ENCODE measurements around the gene SLC19A1. TPM values are rescaled to one million over a fixed set of nuclear protein-coding genes. Genes with fewer than 3 reads are reported as not detected.

Gene SLC19A1
- total RNA-seq, 1 donor from 2014 or later = 36.8 TPM

DNA sequence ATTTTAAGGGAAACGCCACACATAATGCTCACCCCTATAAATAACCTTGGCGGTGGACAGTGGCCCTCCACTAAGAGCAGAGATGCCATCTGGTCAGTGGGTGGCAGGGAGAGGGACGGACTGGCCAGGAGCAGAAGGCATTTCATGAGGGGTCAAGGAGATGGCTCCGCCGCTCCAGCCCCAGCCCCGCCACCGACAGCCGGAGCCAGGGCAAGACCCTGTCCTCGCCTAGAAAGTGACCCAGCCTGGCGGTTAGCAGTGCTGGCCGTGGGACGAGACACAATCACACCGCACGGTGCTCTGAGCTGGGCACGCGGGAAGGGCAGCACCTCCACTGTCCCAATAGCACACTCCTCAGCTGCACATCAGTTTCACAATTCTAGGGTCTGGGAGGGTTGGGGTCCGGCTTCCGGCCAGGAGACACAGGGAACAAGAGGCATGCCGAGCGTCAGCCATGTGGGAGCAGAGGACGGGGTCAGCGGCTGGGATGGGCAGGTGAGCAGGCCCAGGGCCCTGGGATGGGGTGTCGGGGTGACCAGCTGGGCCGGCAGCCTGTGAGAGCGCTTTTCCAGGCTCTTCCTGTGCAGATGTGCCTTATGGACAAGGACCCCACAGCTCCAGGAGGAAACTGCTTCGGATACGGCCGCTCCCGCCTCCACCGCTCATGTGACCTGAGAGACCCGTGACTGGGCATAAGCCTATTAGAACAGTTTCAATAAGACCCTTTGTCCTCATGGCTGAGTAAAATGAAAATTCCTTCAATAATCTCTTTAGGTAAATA lies 5.7 kb downstream of the SLC19A1 start:
- no peaks in the 10 kb centered on the region for H3K27me3 Mint-ChIP-seq (ENCODE audit: low read depth)
- no peak overlapping the region for H3K4me3 Mint-ChIP-seq
- H3K27ac Mint-ChIP-seq = no peak overlapping the region
- DNase-seq (ENCODE audit: low spot score in 2 of 2, unreplicated experiment in 2 of 2) = peak in 1 of 2 experiments; percentile 16
- H3K9me3 Mint-ChIP-seq = no peaks in the 10 kb centered on the region
- TF ChIP-seq, protein P1, sequence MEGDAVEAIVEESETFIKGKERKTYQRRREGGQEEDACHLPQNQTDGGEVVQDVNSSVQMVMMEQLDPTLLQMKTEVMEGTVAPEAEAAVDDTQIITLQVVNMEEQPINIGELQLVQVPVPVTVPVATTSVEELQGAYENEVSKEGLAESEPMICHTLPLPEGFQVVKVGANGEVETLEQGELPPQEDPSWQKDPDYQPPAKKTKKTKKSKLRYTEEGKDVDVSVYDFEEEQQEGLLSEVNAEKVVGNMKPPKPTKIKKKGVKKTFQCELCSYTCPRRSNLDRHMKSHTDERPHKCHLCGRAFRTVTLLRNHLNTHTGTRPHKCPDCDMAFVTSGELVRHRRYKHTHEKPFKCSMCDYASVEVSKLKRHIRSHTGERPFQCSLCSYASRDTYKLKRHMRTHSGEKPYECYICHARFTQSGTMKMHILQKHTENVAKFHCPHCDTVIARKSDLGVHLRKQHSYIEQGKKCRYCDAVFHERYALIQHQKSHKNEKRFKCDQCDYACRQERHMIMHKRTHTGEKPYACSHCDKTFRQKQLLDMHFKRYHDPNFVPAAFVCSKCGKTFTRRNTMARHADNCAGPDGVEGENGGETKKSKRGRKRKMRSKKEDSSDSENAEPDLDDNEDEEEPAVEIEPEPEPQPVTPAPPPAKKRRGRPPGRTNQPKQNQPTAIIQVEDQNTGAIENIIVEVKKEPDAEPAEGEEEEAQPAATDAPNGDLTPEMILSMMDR (IDR thresholded peaks at IDR 0.05; ENCODE audit: unreplicated experiment) = no peak
- peaks cover 6% of the 10 kb centered on the region for H3K36me3 Mint-ChIP-seq
- peaks cover 20% of the 10 kb centered on the region for H3K4me1 Mint-ChIP-seq

DNA sequence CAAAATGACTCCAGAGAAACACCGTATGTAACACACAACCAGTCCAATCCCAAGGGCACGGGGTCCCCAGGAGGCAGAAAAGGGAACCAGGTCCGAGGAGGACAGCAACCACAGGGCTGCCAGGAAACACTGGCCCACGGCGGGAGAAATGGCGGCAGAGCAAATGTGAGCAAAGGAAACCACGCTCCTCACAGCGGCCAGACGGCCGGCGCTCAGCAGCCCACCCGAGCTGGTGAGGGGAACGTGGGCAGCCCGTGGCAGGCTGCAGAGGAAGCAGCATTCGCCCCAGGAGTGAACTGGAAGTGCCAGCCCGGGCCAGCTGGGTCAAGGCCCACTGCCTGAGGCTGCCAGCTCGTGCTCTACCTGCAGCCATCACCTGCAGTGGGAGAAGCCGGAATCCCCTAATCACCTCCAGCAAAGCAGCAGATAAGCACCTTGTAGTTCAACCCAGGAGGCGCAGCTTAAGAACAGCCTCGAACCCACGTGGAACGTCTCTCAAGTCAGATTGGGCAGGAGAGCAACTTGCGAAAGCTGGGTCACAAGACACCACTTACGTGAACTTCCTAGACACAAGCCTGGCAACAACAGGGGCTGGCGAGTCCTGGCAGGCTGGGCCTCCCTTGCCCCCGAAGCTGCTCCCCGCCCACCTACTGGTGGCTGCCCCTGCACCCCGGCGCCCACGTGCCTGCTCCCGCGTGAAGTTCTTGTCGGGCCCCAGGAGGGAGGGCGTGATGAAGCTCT lies 6.7 kb downstream of the SLC19A1 start:
- H3K27me3 Mint-ChIP-seq (ENCODE audit: low read depth) = no peaks in the 10 kb centered on the region
- no peak overlapping the region for H3K27ac Mint-ChIP-seq
- peaks cover 14% of the 10 kb centered on the region for H3K4me1 Mint-ChIP-seq
- H3K36me3 Mint-ChIP-seq = peaks cover 8% of the 10 kb centered on the region
- no peaks in the 10 kb centered on the region for H3K9me3 Mint-ChIP-seq
- no peak overlapping the region for H3K4me3 Mint-ChIP-seq
- TF ChIP-seq, protein P1 (IDR thresholded peaks at IDR 0.05; ENCODE audit: unreplicated experiment) = no peak
- DNase-seq (ENCODE audit: low spot score in 2 of 2, unreplicated experiment in 2 of 2) = peak in 1 of 2 experiments; percentile 10

DNA sequence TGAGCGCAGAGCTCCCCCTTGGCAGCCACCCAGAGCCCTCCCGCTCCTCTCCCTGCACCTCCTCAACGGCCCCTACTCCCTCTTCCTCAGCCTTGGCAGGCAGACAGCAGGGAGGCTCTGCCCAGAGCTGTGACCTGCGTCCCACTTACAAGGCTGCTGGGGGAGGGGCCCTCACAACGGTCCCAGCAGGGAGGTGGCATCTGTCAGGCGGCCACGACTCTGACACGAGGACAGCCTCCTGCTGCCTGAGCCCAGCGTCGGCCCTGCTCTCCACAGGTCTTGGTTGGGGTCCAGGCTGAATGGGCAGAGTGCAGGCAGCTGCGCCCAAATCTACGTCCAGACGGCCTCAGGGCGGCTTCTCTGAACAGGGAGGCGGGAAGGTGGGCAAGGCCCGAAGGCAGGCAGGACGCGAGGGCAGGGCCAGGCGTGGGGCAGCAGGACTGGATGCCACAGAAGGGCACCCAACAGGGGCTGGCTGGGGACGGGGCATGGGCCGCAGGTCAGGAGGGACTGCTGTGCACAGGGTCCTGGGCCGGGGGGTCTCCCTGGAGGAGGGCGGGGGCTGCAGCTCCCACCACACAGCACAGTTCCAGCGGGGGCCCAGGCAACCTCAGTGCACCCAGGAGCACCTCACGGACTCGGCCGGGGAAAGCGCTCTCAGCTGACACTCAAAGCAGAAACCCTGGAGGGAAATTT lies 7.5 kb downstream of the SLC19A1 start:
- peak; percentile 35 to 65 for DNase-seq (ENCODE audit: low spot score in 2 of 2, unreplicated experiment in 2 of 2)

DNA sequence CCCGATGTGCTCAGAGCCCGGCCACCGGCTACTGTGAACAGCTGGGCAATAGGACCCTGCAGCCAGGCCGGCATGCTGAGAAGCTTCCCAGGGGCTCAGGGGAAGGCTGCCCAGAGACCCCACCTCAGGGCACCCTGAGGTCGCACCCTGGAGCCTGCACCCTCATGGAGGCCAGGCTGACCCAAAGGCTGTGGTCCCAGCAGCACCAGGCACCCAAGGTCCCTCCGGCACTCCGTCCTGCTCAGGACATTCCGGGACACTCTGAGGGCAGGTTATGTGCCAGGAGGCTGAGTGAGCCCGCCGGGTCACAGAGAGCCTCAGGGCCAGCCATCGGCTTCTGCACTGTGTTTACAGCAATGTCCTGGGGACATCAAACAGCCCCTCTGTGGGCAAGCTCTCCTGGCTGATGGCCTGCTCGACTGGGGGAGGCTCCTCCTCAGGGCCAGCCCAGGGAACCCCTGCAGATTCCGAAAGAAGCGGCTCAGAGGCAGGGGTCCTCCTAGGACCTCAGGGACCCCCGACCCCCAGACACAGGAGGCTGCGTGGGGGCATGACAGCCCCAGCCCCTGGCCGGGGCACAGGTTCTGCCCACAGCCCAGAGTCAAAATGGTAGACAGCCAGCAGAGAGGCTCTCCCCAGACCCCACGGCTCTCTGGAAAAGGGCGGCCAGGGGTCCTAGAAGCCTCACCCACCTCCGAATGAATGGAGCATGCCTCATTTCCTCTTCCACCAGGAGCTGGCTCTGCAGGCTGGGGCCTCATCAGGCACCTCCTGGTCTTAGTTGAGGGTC lies 8.2 kb downstream of the SLC19A1 start:
- H3K36me3 Mint-ChIP-seq = peaks cover 8% of the 10 kb centered on the region
- peak overlapping the region; percentile 43 for H3K27ac Mint-ChIP-seq
- peak in 1 of 2 experiments; percentile 12 for DNase-seq (ENCODE audit: low spot score in 2 of 2, unreplicated experiment in 2 of 2)
- no peaks in the 10 kb centered on the region for H3K27me3 Mint-ChIP-seq (ENCODE audit: low read depth)
- H3K4me3 Mint-ChIP-seq = no peak overlapping the region
- no peaks in the 10 kb centered on the region for H3K9me3 Mint-ChIP-seq
- peaks cover 9% of the 10 kb centered on the region for H3K4me1 Mint-ChIP-seq
- TF ChIP-seq, protein P1 (IDR thresholded peaks at IDR 0.05; ENCODE audit: unreplicated experiment) = no peak

More for the DNA sequence above, 7.5 kb downstream of the SLC19A1 start:
- H3K36me3 Mint-ChIP-seq = peaks cover 8% of the 10 kb centered on the region
- H3K27ac Mint-ChIP-seq = peak overlapping the region; percentile 43
- TF ChIP-seq, protein P1 (IDR thresholded peaks at IDR 0.05; ENCODE audit: unreplicated experiment) = no peak
- H3K4me3 Mint-ChIP-seq = no peak overlapping the region
- H3K4me1 Mint-ChIP-seq = peaks cover 9% of the 10 kb centered on the region
- no peaks in the 10 kb centered on the region for H3K27me3 Mint-ChIP-seq (ENCODE audit: low read depth)
- no peaks in the 10 kb centered on the region for H3K9me3 Mint-ChIP-seq

DNA sequence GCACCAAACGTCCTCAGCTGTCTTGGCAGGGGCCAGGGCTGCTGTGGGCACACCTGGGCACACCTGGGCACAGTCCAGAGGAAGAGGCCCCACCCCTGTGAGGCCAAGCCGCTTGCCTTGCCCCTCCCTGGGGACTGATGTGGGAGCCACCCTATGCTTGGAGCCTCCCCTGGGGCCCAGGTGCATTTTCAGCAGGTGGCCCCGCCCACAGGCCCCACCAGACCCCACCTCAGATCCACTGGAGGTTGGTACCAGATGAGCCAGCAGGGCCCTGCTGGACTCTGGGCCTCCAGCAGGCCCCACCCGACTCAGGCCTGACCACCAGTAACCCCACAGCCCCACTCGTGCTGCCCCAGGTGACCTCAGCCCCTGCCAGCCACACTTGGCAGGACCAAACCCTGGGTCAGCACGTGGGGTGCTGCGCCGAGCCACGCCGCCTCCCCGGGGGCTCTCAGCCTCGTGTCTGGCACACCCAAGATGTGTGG lies 8.8 kb downstream of the SLC19A1 start:
- H3K9me3 Mint-ChIP-seq = no peaks in the 10 kb centered on the region
- peaks cover 9% of the 10 kb centered on the region for H3K4me1 Mint-ChIP-seq
- no peak overlapping the region for H3K4me3 Mint-ChIP-seq
- no peaks in the 10 kb centered on the region for H3K27me3 Mint-ChIP-seq (ENCODE audit: low read depth)
- TF ChIP-seq, protein P1 (IDR thresholded peaks at IDR 0.05; ENCODE audit: unreplicated experiment) = no peak
- no peak overlapping the region for H3K27ac Mint-ChIP-seq
- H3K36me3 Mint-ChIP-seq = peaks cover 10% of the 10 kb centered on the region
- peak in 1 of 2 experiments; percentile 3 for DNase-seq (ENCODE audit: low spot score in 2 of 2, unreplicated experiment in 2 of 2)
